Keratinocyte (primary cell): Measurements from ENCODE around the gene PTOV1.

ENCODE experiments used
- EZH2 ChIP-seq: IDR thresholded peaks from one replicate; pipeline ENCODE4 v1.6.1; 2012; ENCODE audit warnings: inconsistent platforms, mild to moderate bottlenecking, low read length, moderate library complexity
- TF ChIP-seq, protein P1 (sequence below), 3 experiments: IDR thresholded peaks in 1 of 3; conservative IDR thresholded peaks in 1 of 3; optimal IDR thresholded peaks in 1 of 3; 2 replicates in 2 of 3; 3 replicates in 1 of 3; pipeline versions ENCODE3 to v1.5.1; 2011; ENCODE audit warnings: low read length in 3 of 3, mild to moderate bottlenecking in 3 of 3, moderate library complexity in 2 of 3, control low read depth in 1 of 3, inconsistent platforms in 1 of 3; ENCODE audit not compliant: insufficient read depth in 2 of 3; ENCODE audit errors: extremely low read depth in 1 of 3

DNA sequence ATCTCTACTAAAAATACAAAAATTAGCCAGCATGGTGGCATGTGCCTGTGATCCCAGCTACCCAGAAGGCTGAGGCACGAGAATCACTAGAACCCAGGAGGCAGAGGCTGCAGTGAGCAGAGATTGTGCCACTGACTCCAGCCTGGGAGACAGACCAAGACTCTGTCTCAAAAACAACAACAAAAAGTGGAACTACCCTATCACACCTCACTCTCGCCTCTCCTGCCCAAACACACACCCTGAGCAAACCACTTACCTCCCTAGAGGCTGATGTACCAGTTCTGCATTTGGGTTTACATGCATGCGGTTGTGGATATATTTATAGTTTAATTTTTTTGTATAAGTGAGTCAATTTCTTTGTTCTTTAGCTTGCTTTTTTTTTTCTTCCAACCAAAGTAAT is 7.7 kb upstream of the PTOV1 start:
- TF ChIP-seq, protein P1, sequence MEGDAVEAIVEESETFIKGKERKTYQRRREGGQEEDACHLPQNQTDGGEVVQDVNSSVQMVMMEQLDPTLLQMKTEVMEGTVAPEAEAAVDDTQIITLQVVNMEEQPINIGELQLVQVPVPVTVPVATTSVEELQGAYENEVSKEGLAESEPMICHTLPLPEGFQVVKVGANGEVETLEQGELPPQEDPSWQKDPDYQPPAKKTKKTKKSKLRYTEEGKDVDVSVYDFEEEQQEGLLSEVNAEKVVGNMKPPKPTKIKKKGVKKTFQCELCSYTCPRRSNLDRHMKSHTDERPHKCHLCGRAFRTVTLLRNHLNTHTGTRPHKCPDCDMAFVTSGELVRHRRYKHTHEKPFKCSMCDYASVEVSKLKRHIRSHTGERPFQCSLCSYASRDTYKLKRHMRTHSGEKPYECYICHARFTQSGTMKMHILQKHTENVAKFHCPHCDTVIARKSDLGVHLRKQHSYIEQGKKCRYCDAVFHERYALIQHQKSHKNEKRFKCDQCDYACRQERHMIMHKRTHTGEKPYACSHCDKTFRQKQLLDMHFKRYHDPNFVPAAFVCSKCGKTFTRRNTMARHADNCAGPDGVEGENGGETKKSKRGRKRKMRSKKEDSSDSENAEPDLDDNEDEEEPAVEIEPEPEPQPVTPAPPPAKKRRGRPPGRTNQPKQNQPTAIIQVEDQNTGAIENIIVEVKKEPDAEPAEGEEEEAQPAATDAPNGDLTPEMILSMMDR (optimal IDR thresholded peaks at IDR 0.05 in 1 of 3, IDR thresholded peaks at IDR 0.05 in 1 of 3, conservative IDR thresholded peaks at IDR 0.05 in 1 of 3; ENCODE audit: extremely low read depth in 1 of 3, insufficient read depth in 2 of 3, low read length in 3 of 3) = no peak
- no peak for TF ChIP-seq EZH2
